HFFc6 (cell line): ENCODE data around the gene SELENOF. TPM values are rescaled to one million over a fixed set of nuclear protein-coding genes. Genes with fewer than 3 reads are reported as not detected.

Experiments used
- DNase-seq: peaks from one replicate; pipeline ENCODE4 v3.0.0-alpha.2; 2018
- H3K27ac Mint-ChIP-seq: 2 replicates; pipeline ENCODE4 v1.8.0; 2020; ENCODE audit warnings: mild to moderate bottlenecking, mixed read lengths
- H3K27me3 Mint-ChIP-seq: 2 replicates; pipeline ENCODE4 v1.8.0; 2021; ENCODE audit warnings: mild to moderate bottlenecking, moderate library complexity, mixed read lengths; ENCODE audit not compliant: insufficient read depth
- H3K36me3 Mint-ChIP-seq: 2 replicates; pipeline ENCODE4 v1.8.0; 2021; ENCODE audit warnings: low read depth, mixed read lengths
- H3K4me1 Mint-ChIP-seq: 2 replicates; pipeline ENCODE4 v1.8.0; 2020; ENCODE audit warnings: low read depth, mixed read lengths
- H3K4me3 Mint-ChIP-seq: 2 replicates; pipeline ENCODE4 v1.8.0; 2020; ENCODE audit warnings: mild to moderate bottlenecking, moderate library complexity, mixed read lengths
- H3K9me3 Mint-ChIP-seq: 2 replicates; pipeline ENCODE4 v1.8.0; 2020; ENCODE audit warnings: mild to moderate bottlenecking, mixed read lengths
- total RNA-seq, 6 experiments: library from RNA; stranded (reverse); fragmentation: NEBNext Ultra II Directional; extraction: Animal tissue kit (Norgen Biotek cat#: 25700); gene quantifications; 2 replicates in 1 of 6; 3 replicates in 5 of 6; pipeline ENCODE4 v1.2.3, GENCODE V29; 2021
- TF ChIP-seq, protein P1 (sequence below): fragments of 200-600 bp; sonication (generic); IDR thresholded peaks from 2 replicates; pipeline ENCODE4 v1.5.0; 2021; ENCODE audit warnings: antibody characterized with exemption, mild to moderate bottlenecking

The SELENOF gene
- total RNA-seq, 6 experiments from 2014 or later = 251 to 322 (median 278) TPM

DNA sequence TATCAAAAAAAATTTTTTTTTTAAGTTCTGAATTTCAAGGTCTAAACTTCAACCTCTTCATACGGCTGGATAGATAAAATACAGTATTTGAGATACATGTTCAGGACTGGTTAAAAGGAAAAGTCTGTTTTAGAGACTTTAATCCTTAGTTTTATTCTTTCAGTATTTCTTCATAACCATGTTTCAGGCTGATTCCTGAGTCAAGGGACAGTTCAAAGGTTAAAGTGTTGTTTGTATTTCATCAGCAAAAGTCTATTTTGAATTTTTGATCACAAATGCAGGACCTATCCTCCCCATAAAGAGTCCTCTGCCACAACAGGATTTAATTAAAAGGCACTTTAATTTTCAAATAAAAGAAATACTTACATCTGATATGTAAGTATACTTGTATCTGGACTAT is 53.5 kb downstream of the SELENOF start:
- H3K36me3 Mint-ChIP-seq = peaks cover 11% of the 10 kb centered on the region; the same call in 1 of the 2 replicates
- 0 out of 2 replicates have a peak, but pooled peaks cover 4% of the 10 kb centered on the region for H3K4me1 Mint-ChIP-seq
- no peak overlapping the region for H3K27ac Mint-ChIP-seq
- H3K9me3 Mint-ChIP-seq = no peaks in the 10 kb centered on the region
- TF ChIP-seq, protein P1, sequence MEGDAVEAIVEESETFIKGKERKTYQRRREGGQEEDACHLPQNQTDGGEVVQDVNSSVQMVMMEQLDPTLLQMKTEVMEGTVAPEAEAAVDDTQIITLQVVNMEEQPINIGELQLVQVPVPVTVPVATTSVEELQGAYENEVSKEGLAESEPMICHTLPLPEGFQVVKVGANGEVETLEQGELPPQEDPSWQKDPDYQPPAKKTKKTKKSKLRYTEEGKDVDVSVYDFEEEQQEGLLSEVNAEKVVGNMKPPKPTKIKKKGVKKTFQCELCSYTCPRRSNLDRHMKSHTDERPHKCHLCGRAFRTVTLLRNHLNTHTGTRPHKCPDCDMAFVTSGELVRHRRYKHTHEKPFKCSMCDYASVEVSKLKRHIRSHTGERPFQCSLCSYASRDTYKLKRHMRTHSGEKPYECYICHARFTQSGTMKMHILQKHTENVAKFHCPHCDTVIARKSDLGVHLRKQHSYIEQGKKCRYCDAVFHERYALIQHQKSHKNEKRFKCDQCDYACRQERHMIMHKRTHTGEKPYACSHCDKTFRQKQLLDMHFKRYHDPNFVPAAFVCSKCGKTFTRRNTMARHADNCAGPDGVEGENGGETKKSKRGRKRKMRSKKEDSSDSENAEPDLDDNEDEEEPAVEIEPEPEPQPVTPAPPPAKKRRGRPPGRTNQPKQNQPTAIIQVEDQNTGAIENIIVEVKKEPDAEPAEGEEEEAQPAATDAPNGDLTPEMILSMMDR = no peak
- DNase-seq = no peak
- H3K27me3 Mint-ChIP-seq = no peaks in the 10 kb centered on the region
- no peak overlapping the region for H3K4me3 Mint-ChIP-seq

DNA sequence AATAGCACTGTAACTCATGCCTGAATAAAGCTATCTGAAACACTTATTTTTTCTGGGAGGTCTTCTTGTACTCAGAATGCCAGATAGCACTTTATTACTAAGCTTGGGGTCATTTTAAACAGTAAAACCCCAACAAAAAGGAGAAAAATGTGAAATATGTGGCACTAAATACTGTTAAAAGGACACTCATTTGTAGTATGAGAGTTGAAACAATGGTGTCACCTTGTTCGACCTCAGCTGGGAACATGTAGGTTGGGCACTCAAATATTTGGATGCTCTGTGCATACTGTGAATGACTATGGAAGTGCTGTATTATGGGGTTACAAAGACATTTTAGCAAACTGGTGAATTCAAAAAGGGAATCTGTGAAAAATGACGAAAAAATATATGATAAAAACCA is 53.9 kb downstream of the SELENOF start:
- Mint-ChIP-seq H3K27ac (no peak overlapping the region), H3K27me3 (no peaks in the 10 kb centered on the region), H3K4me1 (0 out of 2 replicates have a peak, but pooled peaks cover 4% of the 10 kb centered on the region), H3K36me3 (0 out of 2 replicates have a peak, but pooled peaks cover 10% of the 10 kb centered on the region), H3K4me3 (no peak overlapping the region), H3K9me3 (no peaks in the 10 kb centered on the region)
- TF ChIP-seq, protein P1 = no peak
- no peak for DNase-seq

DNA sequence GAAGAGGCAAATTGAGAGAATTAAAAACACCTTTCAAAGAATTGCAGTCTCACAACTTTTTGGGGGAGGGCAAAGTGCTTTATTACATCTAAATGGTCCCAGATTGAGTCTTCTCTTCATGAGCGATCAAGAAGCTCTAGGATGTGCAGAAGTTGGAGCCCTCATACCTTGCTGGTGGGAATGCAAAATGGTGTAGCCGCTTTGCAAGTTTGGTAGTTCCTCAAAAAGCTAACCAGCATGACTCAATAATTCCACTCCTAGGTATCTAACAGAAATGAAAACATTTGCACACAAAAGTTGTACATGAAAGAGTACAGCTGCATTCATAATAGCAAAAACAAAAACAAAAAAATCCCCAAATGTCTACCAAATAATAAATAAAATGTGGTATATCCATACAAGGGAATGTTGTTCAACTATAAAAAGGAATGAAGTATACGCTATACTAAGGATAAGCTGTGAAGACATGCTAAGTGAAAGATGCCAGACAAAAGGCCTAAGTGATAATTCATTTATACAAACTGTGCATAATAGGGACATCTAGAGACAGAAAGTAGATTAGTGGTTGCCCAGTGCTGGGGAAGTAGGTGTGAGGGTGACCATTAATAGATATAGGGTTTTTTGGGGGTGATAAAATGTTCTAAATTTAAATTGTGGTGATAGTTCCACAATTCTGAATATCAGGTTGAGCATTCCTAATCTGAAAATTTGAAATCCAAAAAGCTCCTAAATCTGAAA is 55.2 kb downstream of the SELENOF start:
- Mint-ChIP-seq H3K4me3 (no peak overlapping the region), H3K36me3 (0 out of 2 replicates have a peak, but pooled peaks cover 10% of the 10 kb centered on the region), H3K9me3 (no peaks in the 10 kb centered on the region), H3K27me3 (no peaks in the 10 kb centered on the region), H3K27ac (no peak overlapping the region), H3K4me1 (0 out of 2 replicates have a peak, but pooled peaks cover 4% of the 10 kb centered on the region)
- TF ChIP-seq, protein P1 = no peak
- no peak for DNase-seq

DNA sequence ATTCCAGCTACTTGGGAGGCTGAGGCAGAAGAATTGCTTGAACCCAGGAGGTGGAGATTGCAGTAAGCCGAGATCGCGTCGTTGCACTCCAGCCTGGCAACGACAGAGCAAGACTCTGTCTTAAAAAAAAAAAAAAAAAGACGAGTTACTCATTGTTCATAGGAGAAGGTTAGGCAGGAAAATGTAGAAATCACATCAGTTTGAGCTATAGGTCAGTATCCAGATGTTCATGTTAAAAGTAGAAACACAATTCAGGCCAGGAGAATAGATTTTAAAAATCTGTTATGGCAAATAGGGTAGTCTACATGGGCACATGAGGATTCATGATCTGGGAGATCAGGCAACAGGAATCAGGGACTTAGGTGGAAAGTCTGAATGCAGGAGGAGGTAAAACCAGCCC is 57.7 kb downstream of the SELENOF start:
- no peak overlapping the region for H3K4me3 Mint-ChIP-seq
- no peak for DNase-seq
- peaks cover 10% of the 10 kb centered on the region; the same call in 1 of the 2 replicates for H3K4me1 Mint-ChIP-seq
- 0 out of 2 replicates have a peak, but pooled peaks cover 6% of the 10 kb centered on the region for H3K36me3 Mint-ChIP-seq
- TF ChIP-seq, protein P1 = no peak
- no peak overlapping the region for H3K27ac Mint-ChIP-seq
- no peaks in the 10 kb centered on the region for H3K9me3 Mint-ChIP-seq
- no peaks in the 10 kb centered on the region for H3K27me3 Mint-ChIP-seq

DNA sequence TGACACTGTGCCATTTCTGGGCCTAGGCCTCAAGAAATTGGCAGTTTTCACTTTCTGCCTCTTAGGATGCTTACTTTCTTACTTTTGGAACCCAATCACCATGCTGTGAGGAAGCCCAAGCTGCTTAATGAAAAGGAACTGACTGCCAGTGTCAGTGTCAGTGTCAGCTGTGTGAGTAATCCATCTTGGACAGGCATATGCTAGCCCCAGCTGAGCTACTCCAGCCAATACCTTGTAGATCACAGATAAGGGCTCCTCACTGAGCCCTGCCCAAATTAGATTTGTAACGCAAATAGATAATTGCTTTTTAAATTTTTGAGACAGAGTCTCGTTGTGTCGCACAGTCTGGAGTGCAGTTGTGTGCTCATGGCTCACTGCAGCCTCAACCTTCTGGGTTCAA is 59.6 kb downstream of the SELENOF start:
- TF ChIP-seq, protein P1 = no peak
- Mint-ChIP-seq H3K9me3 (no peaks in the 10 kb centered on the region), H3K36me3 (0 out of 2 replicates have a peak, but pooled peaks cover 5% of the 10 kb centered on the region), H3K27ac (no peak overlapping the region), H3K27me3 (no peaks in the 10 kb centered on the region), H3K4me3 (no peak overlapping the region), H3K4me1 (peaks cover 11% of the 10 kb centered on the region)
- DNase-seq = no peak
